T-helper 1 cell treated with Interleukin-12 subunit alpha and Interleukin-12 subunit beta and Interleukin-4 antibody, amounts not matched to agents 30 ng/mL and 1 ng/mL, for 36 hours (primary cell): ENCODE data around the gene TBCA. TPM values are rescaled to one million over a fixed set of nuclear protein-coding genes. Genes with fewer than 3 reads are reported as not detected.
"Not testable (repeated sequence)": the region's sequence is repeated elsewhere in the genome, so short reads cannot be mapped to it uniquely, and the experiment has no call there.

ENCODE experiments used
- intact Hi-C: fragments of 100-400 bp; cut with micrococcal nuclease; formaldehyde crosslinking; loops from one replicate; pipeline ENCODE4 v1.15.1; 2024
- total RNA-seq: library from RNA; stranded (reverse); gene quantifications from 2 replicates; pipeline ENCODE4 v1.2.3, GENCODE V29; 2022

TBCA gene
- total RNA-seq, 1 donor from 2014 or later: 151 TPM

GRCh38 chr5:77719666-77720363, 56.3 kb downstream of the TBCA start:
- intact Hi-C loops: no loop called here

- intact Hi-C loops: no loop called here
Observed at GRCh38 chr5:77718934-77719610, 57.1 kb downstream of the TBCA start.

- intact Hi-C loops: no loop called here
Observed at GRCh38 chr5:77709993-77710685, 66.0 kb downstream of the TBCA start.

- intact Hi-C loops: no loop called here
Observed at GRCh38 chr5:77709340-77709739, 66.8 kb downstream of the TBCA start.

GRCh38 chr5:77707791-77708190, 68.3 kb downstream of the TBCA start:
- intact Hi-C loops: no loop called here

GRCh38 chr5:77699569-77699968, 76.6 kb downstream of the TBCA start:
- intact Hi-C loops: not testable (repeated sequence)

GRCh38 chr5:77698920-77699319, 77.2 kb downstream of the TBCA start:
- intact Hi-C loops: no loop called here

GRCh38 chr5:77697692-77698091, 78.4 kb downstream of the TBCA start:
- intact Hi-C loops: loop anchor here (2.0 kb wide), 1 partner anchor 77 kb away; no protein-coding TSS in a partner anchor

GRCh38 chr5:77696120-77696519, 80.0 kb downstream of the TBCA start:
- intact Hi-C loops: loop anchor here (2.0 kb wide), 1 partner anchor 79 kb away; no protein-coding TSS in a partner anchor

GRCh38 chr5:77693913-77694312, 82.2 kb downstream of the TBCA start:
- intact Hi-C loops: no loop called here

- intact Hi-C loops: no loop called here
Observed at GRCh38 chr5:77683171-77683732, 92.9 kb downstream of the TBCA start.

- intact Hi-C loops: no loop called here
Observed at GRCh38 chr5:77670526-77670925, 105.6 kb downstream of the TBCA start.

GRCh38 chr5:77669677-77670076, 106.5 kb downstream of the TBCA start:
- intact Hi-C loops: no loop called here

GRCh38 chr5:77663090-77663863, 112.9 kb downstream of the TBCA start:
- intact Hi-C loops: no loop called here

- intact Hi-C loops: no loop called here
Observed at GRCh38 chr5:77662635-77663034, 113.5 kb downstream of the TBCA start.

GRCh38 chr5:77658662-77659061, 117.5 kb downstream of the TBCA start:
- intact Hi-C loops: no loop called here

GRCh38 chr5:77651343-77651742, 124.8 kb downstream of the TBCA start:
- intact Hi-C loops: no loop called here

GRCh38 chr5:77650686-77651085, 125.5 kb downstream of the TBCA start:
- intact Hi-C loops: no loop called here

GRCh38 chr5:77649776-77650175, 126.4 kb downstream of the TBCA start:
- intact Hi-C loops: loop anchor here (10.0 kb wide), 1 partner anchor 645 kb away; the partner anchor contains the start of gene AP3B1

GRCh38 chr5:77645995-77646639, 130.0 kb downstream of the TBCA start:
- intact Hi-C loops: loop anchor here (1.0 to 10.0 kb wide), 4 partner anchors 362 to 649 kb away; partner anchors contain the start of gene AP3B1
